Vein endothelial cell (primary cell): ENCODE results near the gene ADK. TPM values are rescaled to one million over a fixed set of nuclear protein-coding genes. Genes with fewer than 3 reads are reported as not detected.

Experiments used
- small RNA-seq: library from RNA; depleted of rRNA; stranded (forward); fragments of <200 nt; gene quantifications from one replicate; pipeline ENCODE3, GENCODE V24; 2012
- total RNA-seq: library from RNA; depleted of rRNA; stranded (reverse); fragments of >200 nt; gene quantifications from 2 replicates; pipeline ENCODE4 v1.2.3, GENCODE V29; 2012

Gene ADK
- total RNA-seq: 42.5 and 58.7 TPM in 2 replicates

DNA sequence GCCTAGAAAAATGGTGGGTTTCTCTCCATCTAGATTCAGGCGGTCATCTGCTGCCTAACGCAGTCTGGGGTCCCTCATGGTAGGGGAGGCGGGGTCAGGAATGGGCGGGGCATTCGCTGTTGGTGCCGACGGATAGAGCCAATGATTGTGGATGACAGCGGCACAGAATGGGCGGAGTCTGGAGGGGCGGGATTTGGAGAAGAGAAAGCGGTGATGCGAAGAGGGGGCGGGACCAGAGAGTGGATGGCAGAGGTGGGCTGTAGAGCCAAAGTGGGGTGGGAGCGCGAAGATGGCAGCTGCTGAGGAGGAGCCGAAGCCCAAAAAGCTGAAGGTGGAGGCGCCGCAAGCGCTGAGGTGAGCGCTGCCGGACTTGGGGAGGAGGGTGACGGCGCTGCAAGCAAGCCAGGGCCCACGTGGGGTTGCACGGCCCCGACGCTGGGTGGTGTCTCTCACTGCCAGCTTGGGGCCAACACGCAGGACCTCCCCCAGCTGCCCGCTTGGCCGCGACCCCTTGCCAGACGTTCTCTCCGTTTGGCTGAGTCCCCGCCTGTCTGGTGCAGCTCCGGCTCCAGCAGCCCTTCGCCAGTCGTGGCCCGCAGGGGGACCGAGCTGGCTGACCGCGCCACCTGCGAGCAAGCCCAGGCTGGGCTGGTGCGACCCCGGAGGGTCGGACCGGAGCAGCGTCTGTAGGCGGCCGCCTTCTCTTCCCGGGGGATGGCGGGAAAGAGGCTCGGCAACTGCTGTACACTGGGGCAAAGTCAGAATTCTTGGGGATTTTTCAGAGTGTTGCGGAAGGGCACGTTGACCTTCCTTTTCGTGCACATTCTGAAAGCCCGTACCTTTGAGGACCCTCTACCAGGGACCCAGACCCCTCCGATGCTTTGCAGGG lies at the start of gene ADK:
Gene ADK, plus strand, starts transcription at position 232 of the 889 bp plus-strand sequence. Its CDS starts 58 bp downstream, at position 290.

DNA sequence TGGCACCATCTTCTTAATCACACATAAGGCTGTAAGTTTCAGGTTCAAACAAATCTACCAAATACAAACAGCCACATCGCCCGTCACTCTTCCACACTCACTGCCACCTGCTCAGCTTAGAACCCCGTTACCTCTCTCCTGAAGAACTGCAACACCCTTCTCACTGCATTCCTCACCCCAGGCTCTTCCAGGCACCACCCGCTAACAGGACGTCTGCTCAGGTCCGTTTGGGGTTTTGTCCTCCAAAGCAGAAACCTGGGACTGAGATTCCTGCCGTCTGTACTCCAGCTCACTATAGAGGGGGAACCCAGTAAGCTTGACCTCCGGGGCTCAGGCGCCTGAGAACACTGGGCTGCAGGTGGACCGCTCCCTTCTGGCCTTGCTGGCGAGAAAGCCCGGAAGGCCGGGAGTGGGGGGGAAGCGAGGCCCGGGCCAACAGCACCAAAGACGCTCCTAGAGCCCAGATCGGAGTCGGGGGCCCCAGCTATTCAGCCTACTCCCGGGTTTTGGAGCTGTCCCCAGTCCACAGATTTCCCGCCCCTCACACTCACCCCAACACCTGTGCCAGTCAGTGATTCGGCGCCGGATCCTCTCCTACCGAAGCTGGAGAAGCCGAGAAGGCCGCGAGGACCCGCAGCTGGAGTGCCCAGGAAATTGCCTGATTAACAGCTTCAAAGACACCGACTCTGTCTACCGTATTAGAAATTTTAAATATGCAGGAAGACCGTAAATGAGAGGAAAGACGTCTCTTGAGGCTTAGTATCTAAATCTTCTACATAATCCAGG lies 624 bp upstream of the ADK start, which contains the start of gene AP3M1:
Gene AP3M1, minus strand, starts transcription at position 625 of the 786 bp plus-strand sequence. CDS start 12,449 bp downstream, outside the sequence.

Small RNA genes lying within 50 kb of the gene (small RNA-seq; reads per million reads assigned to genes)
- gene RF00019: not detected
- not detected for gene TIMM9P1

Other genes with a start within 250 kb of the ADK start
- gene PLAU, start 240.1 kb upstream of the ADK start, total RNA-seq: 14.0 and 51.2 TPM in 2 replicates
- 202 and 217 TPM in 2 replicates for gene VCL, start 153.1 kb upstream of the ADK start, total RNA-seq
- 54.5 and 63.1 TPM in 2 replicates for gene AP3M1, start 393 bp upstream of the ADK start, total RNA-seq